WTC11 (cell line): ENCODE measurements around the gene TRIM29. TPM values are rescaled to one million over a fixed set of nuclear protein-coding genes. Genes with fewer than 3 reads are reported as not detected.

Experiments
- ATAC-seq: fragments of 200-7000 bp; cut with Tn5 transposase; 2 replicates; pipeline ENCODE4 v1.10.0; 2021; ENCODE audit warnings: mild to moderate bottlenecking, moderate library complexity
- CTCF ChIA-PET: fragments of 300-600 bp; sonication (Branson Sonifier 250); formaldehyde crosslinking; loops from one replicate; lab custom pipeline; 2021; ENCODE audit warnings: antibody characterized with exemption; lab: Charles Lee
- POLR2A ChIA-PET: fragments of 350-600 bp; sonication (Branson Sonifier 250); formaldehyde crosslinking; loops from one replicate; lab custom pipeline; 2021; ENCODE audit warnings: antibody characterized with exemption; lab: Charles Lee
- DNase-seq: peaks from one replicate; pipeline ENCODE4 v3.0.0; 2021; ENCODE audit warnings: low spot score
- H3K27ac Mint-ChIP-seq: 2 replicates; pipeline ENCODE4 v1.8.0; 2021; ENCODE audit warnings: mixed read lengths
- H3K27me3 Mint-ChIP-seq: 2 replicates; pipeline ENCODE4 v1.8.0; 2021; ENCODE audit warnings: low read depth, mild to moderate bottlenecking, moderate library complexity, mixed read lengths
- H3K36me3 Mint-ChIP-seq: 2 replicates; pipeline ENCODE4 v1.8.0; 2021; ENCODE audit warnings: mixed read lengths
- H3K4me1 Mint-ChIP-seq: 2 replicates; pipeline ENCODE4 v1.8.0; 2022; ENCODE audit warnings: mixed read lengths
- H3K4me3 Mint-ChIP-seq: 2 replicates; pipeline ENCODE4 v1.8.0; 2021; ENCODE audit warnings: mild to moderate bottlenecking, moderate library complexity, mixed read lengths
- H3K9me3 Mint-ChIP-seq: 2 replicates; pipeline ENCODE4 v1.8.0; 2021; ENCODE audit warnings: mixed read lengths
- ATF2 ChIP-seq: sonication (generic); formaldehyde crosslinking; IDR thresholded peaks from 2 replicates; pipeline ENCODE4 v1.8.1; 2022; ENCODE audit warnings: low read depth, missing genetic modification reagents, borderline replicate concordance
- ATF3 ChIP-seq: sonication (generic); formaldehyde crosslinking; conservative IDR thresholded peaks from 2 replicates; pipeline ENCODE4 v1.8.1; 2022; ENCODE audit warnings: mild to moderate bottlenecking, missing genetic modification reagents
- CREB1 ChIP-seq: sonication (generic); formaldehyde crosslinking; IDR thresholded peaks from 2 replicates; pipeline ENCODE4 v1.8.0; 2023; ENCODE audit warnings: mild to moderate bottlenecking, missing genetic modification reagents
- ELF4 ChIP-seq: sonication (generic); formaldehyde crosslinking; IDR thresholded peaks from 2 replicates; pipeline ENCODE4 v1.8.1; 2022; ENCODE audit warnings: low read depth, mild to moderate bottlenecking, moderate library complexity, missing genetic modification reagents
- ETV6 ChIP-seq: sonication (generic); formaldehyde crosslinking; IDR thresholded peaks from 2 replicates; pipeline ENCODE4 v1.8.1; 2022; ENCODE audit warnings: mild to moderate bottlenecking, missing genetic modification reagents
- GRHL2 ChIP-seq: fragments of 250-450 bp; sonication (Bioruptor Pico); IDR thresholded peaks from 2 replicates; pipeline ENCODE4 v1.8.0; 2022; ENCODE audit warnings: mild to moderate bottlenecking, moderate library complexity; ENCODE audit not compliant: insufficient replicate concordance, severe bottlenecking
- JUN ChIP-seq: sonication (generic); formaldehyde crosslinking; IDR thresholded peaks from 2 replicates; pipeline ENCODE4 v1.8.0; 2023; ENCODE audit warnings: mild to moderate bottlenecking, missing genetic modification reagents
- NR2C2 ChIP-seq: sonication (generic); formaldehyde crosslinking; IDR thresholded peaks from 2 replicates; pipeline ENCODE4 v1.8.0; 2022; ENCODE audit warnings: mild to moderate bottlenecking, missing genetic modification reagents
- OVOL2 ChIP-seq: fragments of 250-450 bp; sonication (Bioruptor Pico); IDR thresholded peaks from 2 replicates; pipeline ENCODE4 v1.9.0; 2021; ENCODE audit warnings: mild to moderate bottlenecking, borderline replicate concordance
- PRRX2 ChIP-seq: fragments of 250-450 bp; sonication (Bioruptor Pico); IDR thresholded peaks from 2 replicates; pipeline ENCODE4 v1.8.0; 2021; ENCODE audit warnings: mild to moderate bottlenecking
- RELA ChIP-seq: sonication (generic); formaldehyde crosslinking; IDR thresholded peaks from 2 replicates; pipeline ENCODE4 v1.8.1; 2022; ENCODE audit warnings: missing genetic modification reagents, mild to moderate bottlenecking, borderline replicate concordance
- SOX15 ChIP-seq: fragments of 250-450 bp; sonication (Bioruptor Pico); IDR thresholded peaks from 2 replicates; pipeline ENCODE4 v1.9.0; 2021; ENCODE audit warnings: mild to moderate bottlenecking
- SP1 ChIP-seq: sonication (generic); formaldehyde crosslinking; conservative IDR thresholded peaks from 2 replicates; pipeline ENCODE4 v1.8.1; 2022; ENCODE audit warnings: missing genetic modification reagents
- ZBTB43 ChIP-seq: sonication (generic); formaldehyde crosslinking; IDR thresholded peaks from 2 replicates; pipeline ENCODE4 v1.8.1; 2023; ENCODE audit warnings: mild to moderate bottlenecking, missing genetic modification reagents
- ZNF121 ChIP-seq: sonication (generic); formaldehyde crosslinking; IDR thresholded peaks from 2 replicates; pipeline ENCODE4 v1.8.0; 2023; ENCODE audit warnings: missing genetic modification reagents
- ZNF138 ChIP-seq: sonication (generic); formaldehyde crosslinking; conservative IDR thresholded peaks from 2 replicates; pipeline ENCODE4 v1.8.1; 2022; ENCODE audit warnings: mild to moderate bottlenecking, moderate library complexity, missing genetic modification reagents
- ZNF263 ChIP-seq: sonication (generic); formaldehyde crosslinking; IDR thresholded peaks from 2 replicates; pipeline ENCODE4 v1.8.1; 2022; ENCODE audit warnings: low read depth, mild to moderate bottlenecking, moderate library complexity, missing genetic modification reagents
- total RNA-seq: library from RNA; stranded (reverse); gene quantifications from 3 replicates; pipeline ENCODE4 v1.2.3, GENCODE V29; 2021
- TF ChIP-seq, protein P1 (sequence below): sonication (generic); formaldehyde crosslinking; IDR thresholded peaks from 2 replicates; pipeline ENCODE4 v1.8.0; 2022; ENCODE audit warnings: mild to moderate bottlenecking, missing genetic modification reagents
- TF ChIP-seq, protein P2 (sequence below): sonication (generic); formaldehyde crosslinking; IDR thresholded peaks from 2 replicates; pipeline ENCODE4 v1.8.1; 2023; ENCODE audit warnings: mild to moderate bottlenecking, moderate library complexity, missing genetic modification reagents
- TF ChIP-seq, protein P3 (sequence below): fragments of 250-450 bp; sonication (Bioruptor Pico); conservative IDR thresholded peaks from 2 replicates; pipeline ENCODE4 v1.9.0; 2021; ENCODE audit warnings: mild to moderate bottlenecking

The TRIM29 gene
- total RNA-seq, 1 experiment from 2014 or later = 0.11 TPM

- no peak overlapping the region for H3K4me3 Mint-ChIP-seq
- H3K27me3 Mint-ChIP-seq = peaks cover 7% of the 10 kb centered on the region
- POLR2A ChIA-PET = no interaction called here
- TF ChIP-seq GRHL2 (CRISPR knock-in tag) (no peak), JUN (no peak), OVOL2 (no peak), ZBTB43 (CRISPR knock-in tag) (no peak), SP1 (CRISPR knock-in tag) (no peak), ATF3 (CRISPR knock-in tag) (no peak), ELF4 (no peak), ZNF263 (no peak), RELA (CRISPR knock-in tag) (no peak)
- TF ChIP-seq, protein P1, sequence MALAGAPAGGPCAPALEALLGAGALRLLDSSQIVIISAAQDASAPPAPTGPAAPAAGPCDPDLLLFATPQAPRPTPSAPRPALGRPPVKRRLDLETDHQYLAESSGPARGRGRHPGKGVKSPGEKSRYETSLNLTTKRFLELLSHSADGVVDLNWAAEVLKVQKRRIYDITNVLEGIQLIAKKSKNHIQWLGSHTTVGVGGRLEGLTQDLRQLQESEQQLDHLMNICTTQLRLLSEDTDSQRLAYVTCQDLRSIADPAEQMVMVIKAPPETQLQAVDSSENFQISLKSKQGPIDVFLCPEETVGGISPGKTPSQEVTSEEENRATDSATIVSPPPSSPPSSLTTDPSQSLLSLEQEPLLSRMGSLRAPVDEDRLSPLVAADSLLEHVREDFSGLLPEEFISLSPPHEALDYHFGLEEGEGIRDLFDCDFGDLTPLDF (CRISPR knock-in tag) = no peak
- TF ChIP-seq, protein P2, sequence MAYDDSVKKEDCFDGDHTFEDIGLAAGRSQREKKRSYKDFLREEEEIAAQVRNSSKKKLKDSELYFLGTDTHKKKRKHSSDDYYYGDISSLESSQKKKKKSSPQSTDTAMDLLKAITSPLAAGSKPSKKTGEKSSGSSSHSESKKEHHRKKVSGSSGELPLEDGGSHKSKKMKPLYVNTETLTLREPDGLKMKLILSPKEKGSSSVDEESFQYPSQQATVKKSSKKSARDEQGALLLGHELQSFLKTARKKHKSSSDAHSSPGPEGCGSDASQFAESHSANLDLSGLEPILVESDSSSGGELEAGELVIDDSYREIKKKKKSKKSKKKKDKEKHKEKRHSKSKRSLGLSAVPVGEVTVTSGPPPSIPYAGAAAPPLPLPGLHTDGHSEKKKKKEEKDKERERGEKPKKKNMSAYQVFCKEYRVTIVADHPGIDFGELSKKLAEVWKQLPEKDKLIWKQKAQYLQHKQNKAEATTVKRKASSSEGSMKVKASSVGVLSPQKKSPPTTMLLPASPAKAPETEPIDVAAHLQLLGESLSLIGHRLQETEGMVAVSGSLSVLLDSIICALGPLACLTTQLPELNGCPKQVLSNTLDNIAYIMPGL (CRISPR knock-in tag) = no peak
- TF ChIP-seq, protein P3, sequence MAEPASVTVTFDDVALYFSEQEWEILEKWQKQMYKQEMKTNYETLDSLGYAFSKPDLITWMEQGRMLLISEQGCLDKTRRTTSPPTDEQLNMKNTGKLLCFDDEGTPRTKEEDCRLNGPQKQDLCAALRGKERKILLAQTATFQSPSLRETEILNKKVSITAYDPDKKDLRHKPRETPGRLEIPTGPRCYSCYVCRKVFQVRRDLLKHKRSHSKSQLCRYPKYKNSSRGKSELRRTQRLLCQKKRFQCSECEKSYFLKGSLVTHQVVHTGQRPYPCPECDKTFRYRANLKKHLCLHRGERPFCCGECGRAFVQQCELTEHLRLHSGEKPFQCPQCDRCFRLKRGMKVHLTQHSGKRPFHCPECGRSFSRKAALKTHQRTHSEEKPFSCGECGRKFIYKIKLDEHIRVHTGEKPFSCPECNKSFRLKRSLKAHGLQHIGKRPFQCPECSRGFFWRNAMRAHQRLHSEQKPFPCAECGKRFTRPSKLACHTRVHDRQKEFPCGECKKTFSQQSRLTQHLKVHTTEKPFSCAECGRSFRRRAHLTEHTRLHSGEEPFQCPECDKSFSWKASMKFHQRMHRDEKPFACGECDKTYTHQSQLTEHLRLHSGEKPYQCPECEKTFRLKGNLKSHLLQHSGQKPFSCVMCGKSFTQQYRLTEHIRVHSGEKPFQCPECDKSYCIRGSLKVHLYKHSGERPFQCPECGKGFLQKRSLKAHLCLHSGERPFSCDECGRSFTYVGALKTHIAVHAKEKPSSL (CRISPR knock-in tag) = no peak
- CTCF ChIA-PET = interaction anchor here (0.8 to 3.5 kb wide), 3 partner anchors 18 to 134 kb away, joined by 3 to 18 read pairs (median 4); no protein-coding TSS in a partner anchor
- peaks cover 16% of the 10 kb centered on the region for H3K4me1 Mint-ChIP-seq
- no peaks in the 10 kb centered on the region for H3K36me3 Mint-ChIP-seq
- H3K27ac Mint-ChIP-seq = no peak overlapping the region
- peaks cover 8% of the 10 kb centered on the region for H3K9me3 Mint-ChIP-seq
- ATAC-seq (no peak), DNase-seq (no peak)
Observed at GRCh38 chr11:120151536-120151935, 13.6 kb upstream of the TRIM29 start.

DNA sequence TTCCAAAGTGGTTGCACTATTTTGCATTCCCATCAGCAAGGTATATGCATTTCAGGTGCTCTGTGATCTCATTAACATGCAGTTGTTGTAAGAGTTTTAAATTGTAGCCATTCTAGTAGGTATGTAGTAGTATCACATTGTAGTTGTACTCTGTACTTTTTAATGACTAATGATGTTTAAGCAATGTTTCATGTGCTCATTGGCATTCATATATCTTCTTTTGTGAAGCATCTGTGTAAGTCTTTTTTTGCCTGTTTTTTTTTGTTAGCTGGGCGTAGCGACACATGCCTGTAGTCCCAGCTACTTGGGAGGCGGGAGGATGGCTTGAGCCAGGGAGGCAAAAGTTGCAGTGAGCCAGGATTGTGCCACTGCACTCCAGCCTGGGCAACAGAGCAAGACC, 11.3 kb upstream of the TRIM29 start:
- H3K27me3 Mint-ChIP-seq = peaks cover 12% of the 10 kb centered on the region
- no peak for DNase-seq
- H3K36me3 Mint-ChIP-seq = no peaks in the 10 kb centered on the region
- peaks cover 16% of the 10 kb centered on the region for H3K4me1 Mint-ChIP-seq
- CTCF ChIA-PET = interaction anchor here (4.0 kb wide), 1 partner anchor 20 kb away, joined by 19 read pairs; no protein-coding TSS in a partner anchor
- TF ChIP-seq OVOL2 = no peak
- TF ChIP-seq ZNF121 (CRISPR knock-in tag) = 0 out of 2 replicates have a peak, but pooled peaks have one; percentile 58
- no peak for TF ChIP-seq PRRX2 (CRISPR knock-in tag)
- no peak for TF ChIP-seq ELF4
- ATAC-seq = no peak
- no peak overlapping the region for H3K4me3 Mint-ChIP-seq
- no peak overlapping the region for H3K27ac Mint-ChIP-seq
- POLR2A ChIA-PET = no interaction called here
- H3K9me3 Mint-ChIP-seq = peaks cover 8% of the 10 kb centered on the region

DNA sequence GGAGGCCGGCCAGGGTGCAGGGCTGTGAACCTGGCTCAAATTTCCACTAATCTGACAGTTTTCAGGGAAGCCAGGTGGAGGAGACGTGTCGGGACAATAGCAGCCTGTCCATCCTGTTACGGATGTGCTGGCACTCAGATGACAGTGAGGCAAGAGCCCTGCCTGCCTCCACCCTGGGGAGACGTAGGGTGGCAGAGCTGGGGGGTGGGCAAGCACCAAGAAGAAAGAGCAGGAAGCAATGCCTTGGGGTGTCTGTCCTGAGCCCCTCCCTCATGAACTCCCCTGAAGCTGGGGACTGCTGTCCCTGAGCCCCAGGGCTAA, 10.0 kb upstream of the TRIM29 start:
- no peak overlapping the region for H3K27ac Mint-ChIP-seq
- H3K27me3 Mint-ChIP-seq = peaks cover 12% of the 10 kb centered on the region
- no peak for ATAC-seq
- H3K4me3 Mint-ChIP-seq = no peak overlapping the region
- H3K4me1 Mint-ChIP-seq = peaks cover 16% of the 10 kb centered on the region
- POLR2A ChIA-PET = no interaction called here
- CTCF ChIA-PET = interaction anchor here (1.3 to 4.0 kb wide), 4 partner anchors 10 to 81 kb away, joined by 3 to 19 read pairs (median 4); partner anchors contain the start of gene TRIM29
- no peaks in the 10 kb centered on the region for H3K36me3 Mint-ChIP-seq
- peaks cover 8% of the 10 kb centered on the region for H3K9me3 Mint-ChIP-seq
- DNase-seq = no peak
- TF ChIP-seq SOX15 (CRISPR knock-in tag) (no peak), NR2C2 (CRISPR knock-in tag) (no peak), ZBTB43 (CRISPR knock-in tag) (no peak), CREB1 (CRISPR knock-in tag) (no peak), ZNF138 (CRISPR knock-in tag) (no peak), ETV6 (CRISPR knock-in tag) (no peak), ATF2 (CRISPR knock-in tag) (no peak)
- TF ChIP-seq, protein P3 (CRISPR knock-in tag) = no peak
